ENCODE data around the gene CHD8. TPM values are rescaled to one million over a fixed set of nuclear protein-coding genes. Genes with fewer than 3 reads are reported as not detected.
"Not testable (repeated sequence)": the region's sequence is repeated elsewhere in the genome, so short reads cannot be mapped to it uniquely, and the experiment has no call there.

The CHD8 gene
- total RNA-seq, 4 donors from 2014 or later = 67.3 to 122 (median 101) TPM

DNA sequence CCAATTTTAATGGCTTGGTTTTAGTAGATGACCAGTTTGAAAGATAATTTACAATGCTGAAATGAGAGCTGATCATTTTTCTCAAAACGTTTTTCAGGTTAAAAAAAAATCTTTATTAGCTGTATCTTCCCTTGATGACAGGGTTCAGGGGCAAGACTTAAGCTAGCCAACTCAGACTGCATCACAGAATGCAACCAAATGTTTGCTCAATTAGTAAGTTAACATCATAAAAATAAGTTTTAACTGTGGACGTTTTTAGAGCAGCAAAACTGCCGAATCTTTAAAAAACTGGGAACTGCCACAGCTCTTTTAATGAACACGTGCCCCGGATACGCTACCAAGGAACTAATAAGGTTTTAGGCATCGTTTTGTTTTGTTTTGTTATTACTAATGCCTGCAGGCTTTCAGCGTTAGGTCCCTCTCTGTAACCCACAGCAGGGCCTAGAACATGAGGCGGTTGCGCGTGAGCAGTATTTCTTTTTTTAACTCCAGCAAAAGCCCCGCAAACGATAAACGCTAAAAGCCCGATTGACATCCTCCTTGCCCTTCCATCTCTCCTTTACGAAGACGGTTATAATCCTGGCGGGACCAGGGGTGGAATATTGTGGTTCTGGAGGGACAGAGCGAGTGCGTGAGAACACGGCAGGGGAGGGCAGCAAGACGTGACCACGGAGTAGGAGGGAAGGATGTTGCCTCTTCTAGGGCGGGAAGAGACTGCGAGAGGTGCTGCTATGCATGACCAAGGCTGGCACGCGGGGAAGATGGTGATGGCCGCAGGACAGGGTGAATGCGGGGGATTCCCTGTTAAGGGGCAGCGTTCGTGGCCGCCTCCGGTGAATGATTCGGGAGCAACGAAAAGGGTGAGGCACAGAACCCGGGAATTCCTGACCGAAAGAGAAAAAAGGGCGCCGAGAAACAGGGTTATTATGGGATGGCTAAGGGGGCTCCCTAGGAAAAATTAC, 72.8 kb downstream of the CHD8 start:
- TF ChIP-seq EP300 (IDR thresholded peaks at IDR 0.05) (no peak), POLR2A (IDR thresholded peaks at IDR 0.05) (no peak), POLR2AphosphoS5 (IDR thresholded peaks at IDR 0.05) (no peak)
- TF ChIP-seq, protein P1, sequence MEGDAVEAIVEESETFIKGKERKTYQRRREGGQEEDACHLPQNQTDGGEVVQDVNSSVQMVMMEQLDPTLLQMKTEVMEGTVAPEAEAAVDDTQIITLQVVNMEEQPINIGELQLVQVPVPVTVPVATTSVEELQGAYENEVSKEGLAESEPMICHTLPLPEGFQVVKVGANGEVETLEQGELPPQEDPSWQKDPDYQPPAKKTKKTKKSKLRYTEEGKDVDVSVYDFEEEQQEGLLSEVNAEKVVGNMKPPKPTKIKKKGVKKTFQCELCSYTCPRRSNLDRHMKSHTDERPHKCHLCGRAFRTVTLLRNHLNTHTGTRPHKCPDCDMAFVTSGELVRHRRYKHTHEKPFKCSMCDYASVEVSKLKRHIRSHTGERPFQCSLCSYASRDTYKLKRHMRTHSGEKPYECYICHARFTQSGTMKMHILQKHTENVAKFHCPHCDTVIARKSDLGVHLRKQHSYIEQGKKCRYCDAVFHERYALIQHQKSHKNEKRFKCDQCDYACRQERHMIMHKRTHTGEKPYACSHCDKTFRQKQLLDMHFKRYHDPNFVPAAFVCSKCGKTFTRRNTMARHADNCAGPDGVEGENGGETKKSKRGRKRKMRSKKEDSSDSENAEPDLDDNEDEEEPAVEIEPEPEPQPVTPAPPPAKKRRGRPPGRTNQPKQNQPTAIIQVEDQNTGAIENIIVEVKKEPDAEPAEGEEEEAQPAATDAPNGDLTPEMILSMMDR (IDR thresholded peaks at IDR 0.05) = no peak
- Histone ChIP-seq H3K36me3 (peaks cover 22% of the 10 kb centered on the region), H3K27ac (peak overlapping the region; percentile 92), H3K4me3 (peak overlapping the region; percentile 67), H3K4me1 (peaks cover 25% of the 10 kb centered on the region), H3K27me3 (no peaks in the 10 kb centered on the region), H3K9me3 (no peaks in the 10 kb centered on the region)
- DNase-seq (ENCODE audit: low spot score in 2 of 2) = peak in 1 of 2 donors; percentile 78
- under 1% methylated on average over 39 of the region's 39 CpGs for WGBS

DNA sequence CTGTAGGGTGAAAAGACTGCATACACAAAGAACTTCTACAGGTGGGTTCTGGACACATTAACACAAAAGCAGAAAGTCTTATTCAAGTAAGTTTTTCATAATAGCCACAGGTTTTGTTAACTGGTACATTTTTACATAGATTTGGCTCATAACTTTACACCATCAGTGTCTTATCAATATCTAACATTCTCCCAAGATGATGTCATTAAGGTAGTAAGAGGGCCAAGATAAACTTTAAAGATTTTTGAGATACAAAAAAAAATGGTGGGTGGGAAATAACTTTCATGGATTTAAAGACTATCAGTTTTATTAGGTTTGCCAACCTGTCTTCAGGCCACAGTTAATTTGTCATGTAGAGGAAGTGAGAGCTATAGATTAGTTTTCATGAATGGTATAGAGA, 73.8 kb downstream of the CHD8 start:
- H3K27ac ChIP-seq = no peak overlapping the region
- TF ChIP-seq EP300 (IDR thresholded peaks at IDR 0.05) = no peak
- no peak for TF ChIP-seq POLR2AphosphoS5 (IDR thresholded peaks at IDR 0.05)
- TF ChIP-seq POLR2A (IDR thresholded peaks at IDR 0.05) = no peak
- TF ChIP-seq, protein P1 (IDR thresholded peaks at IDR 0.05) = no peak
- H3K27me3 ChIP-seq = no peaks in the 10 kb centered on the region
- H3K4me1 ChIP-seq = peaks cover 25% of the 10 kb centered on the region
- DNase-seq (ENCODE audit: low spot score in 2 of 2) = no peak
- peaks cover 20% of the 10 kb centered on the region for H3K36me3 ChIP-seq
- H3K9me3 ChIP-seq = no peaks in the 10 kb centered on the region
- H3K4me3 ChIP-seq = no peak overlapping the region

DNA sequence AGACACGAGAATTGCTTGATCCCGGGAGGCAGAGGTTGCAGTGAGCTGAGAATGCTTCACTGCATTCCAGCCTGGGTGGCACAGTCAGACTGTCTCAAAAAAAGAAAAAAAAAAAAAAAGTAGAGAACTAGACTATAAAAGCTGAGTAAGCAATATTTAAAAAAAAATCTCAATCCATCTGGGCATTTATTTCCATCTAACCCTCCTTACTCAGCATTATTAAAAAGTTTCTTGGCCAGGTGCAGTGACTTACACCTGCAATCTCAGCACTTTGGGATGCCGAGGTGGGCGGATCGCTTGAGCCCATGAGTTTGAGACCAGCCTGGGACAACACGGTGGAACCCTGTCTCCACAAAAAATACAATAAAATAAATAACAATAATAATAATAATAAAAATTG, 76.6 kb downstream of the CHD8 start:
- Histone ChIP-seq H3K9me3 (no peaks in the 10 kb centered on the region), H3K36me3 (no peaks in the 10 kb centered on the region), H3K4me3 (no peak overlapping the region), H3K4me1 (peaks cover 25% of the 10 kb centered on the region), H3K27ac (no peak overlapping the region), H3K27me3 (no peaks in the 10 kb centered on the region)
- 86% methylated on average over 6 of the region's 6 CpGs for WGBS
- no peak for DNase-seq (ENCODE audit: low spot score in 2 of 2)
- TF ChIP-seq POLR2AphosphoS5 (IDR thresholded peaks at IDR 0.05) (no peak), EP300 (IDR thresholded peaks at IDR 0.05) (no peak), POLR2A (IDR thresholded peaks at IDR 0.05) (no peak)
- TF ChIP-seq, protein P1 (IDR thresholded peaks at IDR 0.05) = no peak

DNA sequence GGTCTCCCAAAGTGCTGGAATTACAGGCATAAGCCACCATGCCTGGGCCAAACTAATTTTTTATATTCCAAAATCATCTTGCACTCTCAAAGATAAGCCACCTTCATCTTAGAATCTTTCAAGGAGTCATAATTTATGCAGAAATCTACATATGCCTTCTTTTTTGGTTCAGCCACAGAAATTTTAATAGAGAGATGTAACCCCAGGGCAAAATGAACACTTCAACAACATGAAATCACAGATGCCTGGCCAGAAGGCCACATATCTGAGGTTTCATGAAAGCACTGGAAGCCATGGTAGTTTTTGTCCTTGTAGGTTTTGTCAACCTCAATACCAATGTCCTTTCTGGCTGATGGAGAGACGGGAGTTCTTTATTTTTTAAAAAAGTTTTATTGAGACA, 81.9 kb downstream of the CHD8 start:
- DNase-seq (ENCODE audit: low spot score in 2 of 2) = no peak
- 97% methylated on average over 1 of the region's 1 CpG for WGBS
- no peak overlapping the region for H3K27ac ChIP-seq
- no peak overlapping the region for H3K4me3 ChIP-seq
- TF ChIP-seq, protein P1 (IDR thresholded peaks at IDR 0.05) = no peak
- no peak for TF ChIP-seq POLR2AphosphoS5 (IDR thresholded peaks at IDR 0.05)
- no peaks in the 10 kb centered on the region for H3K9me3 ChIP-seq
- no peaks in the 10 kb centered on the region for H3K27me3 ChIP-seq
- H3K36me3 ChIP-seq = peaks cover 41% of the 10 kb centered on the region
- H3K4me1 ChIP-seq = peaks cover 3% of the 10 kb centered on the region

DNA sequence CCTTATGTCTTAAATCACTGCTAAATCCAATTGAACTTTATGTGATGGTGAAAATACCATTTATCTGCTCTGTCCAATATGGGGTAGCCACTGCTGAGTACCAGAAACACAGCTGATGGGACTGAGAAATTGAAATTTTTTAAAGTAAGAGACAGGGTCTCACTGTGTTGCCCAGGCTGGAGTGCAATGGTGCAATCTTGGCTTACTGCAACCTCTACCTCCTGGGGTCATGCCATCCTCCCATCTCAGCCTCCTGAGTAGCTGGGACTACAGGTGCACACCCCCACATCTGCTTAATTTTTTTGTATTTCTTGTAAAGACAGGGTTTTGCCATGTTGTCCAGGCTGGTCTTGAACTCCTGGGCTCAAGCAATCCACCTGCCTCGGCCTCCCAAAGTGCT, 83.1 kb downstream of the CHD8 start:
- not testable (repeated sequence) for H3K4me3 ChIP-seq; H3K4me1 ChIP-seq; H3K9me3 ChIP-seq; DNase-seq (ENCODE audit: low spot score in 2 of 2); H3K27me3 ChIP-seq; H3K27ac ChIP-seq
- 92% methylated on average over 1 of the region's 1 CpG for WGBS
- H3K36me3 ChIP-seq = peaks cover 52% of the 10 kb centered on the region
